NAMALWA (cell line): Measurements from ENCODE around the gene ST8SIA1.
A peak's percentile ranks its signal among the peaks of the same experiment; 100 is the strongest.
"Not testable (repeated sequence)": the region's sequence is repeated elsewhere in the genome, so short reads cannot be mapped to it uniquely, and the experiment has no call there.

Source experiments
- DNase-seq: peaks from one replicate; pipeline ENCODE4 v3.0.0-alpha.2; 2015; ENCODE audit warnings: low spot score

Gene ST8SIA1

GRCh38 chr12:22334410-22335100 lies at the start of gene ST8SIA1:
TSS of gene ST8SIA1 (minus strand) at chr12:22334707. CDS start at chr12:22334232, 475 bp downstream.
- DNase-seq: no peak

- DNase-seq: no peak
Observed at GRCh38 chr12:22380031-22380430, 45.5 kb upstream of the ST8SIA1 start.

- DNase-seq: no peak
Observed at GRCh38 chr12:22377731-22378496, 43.4 kb upstream of the ST8SIA1 start.

- not testable (repeated sequence) for DNase-seq
Observed at GRCh38 chr12:22376596-22377150, 42.2 kb upstream of the ST8SIA1 start.

- peak; percentile 46 for DNase-seq
Observed at GRCh38 chr12:22374508-22374907, 40.0 kb upstream of the ST8SIA1 start.

GRCh38 chr12:22372277-22372837 lies 37.9 kb upstream of the ST8SIA1 start:
- no peak for DNase-seq

- DNase-seq: no peak
Observed at GRCh38 chr12:22366181-22366580, 31.7 kb upstream of the ST8SIA1 start.

GRCh38 chr12:22361785-22362184 lies 27.3 kb upstream of the ST8SIA1 start:
- DNase-seq: no peak

- no peak for DNase-seq
Observed at GRCh38 chr12:22360774-22361173, 26.3 kb upstream of the ST8SIA1 start.

GRCh38 chr12:22357531-22357930 lies 23.0 kb upstream of the ST8SIA1 start:
- DNase-seq: no peak

GRCh38 chr12:22356231-22356630 lies 21.7 kb upstream of the ST8SIA1 start:
- no peak for DNase-seq

GRCh38 chr12:22355011-22355580 lies 20.6 kb upstream of the ST8SIA1 start:
- DNase-seq: no peak

- DNase-seq: no peak
Observed at GRCh38 chr12:22353615-22354325, 19.3 kb upstream of the ST8SIA1 start.

GRCh38 chr12:22350886-22351285 lies 16.4 kb upstream of the ST8SIA1 start:
- DNase-seq: no peak

- no peak for DNase-seq
Observed at GRCh38 chr12:22348208-22348607, 13.7 kb upstream of the ST8SIA1 start.

- DNase-seq: no peak
Observed at GRCh38 chr12:22340143-22340542, 5.6 kb upstream of the ST8SIA1 start.

- no peak for DNase-seq
Observed at GRCh38 chr12:22339691-22340090, 5.2 kb upstream of the ST8SIA1 start.

GRCh38 chr12:22335794-22336166 lies 1.3 kb upstream of the ST8SIA1 start:
- DNase-seq: no peak

- no peak for DNase-seq
Observed at GRCh38 chr12:22333713-22334409, 646 bp downstream of the ST8SIA1 start.

GRCh38 chr12:22333186-22333712 lies 1.3 kb downstream of the ST8SIA1 start:
- no peak for DNase-seq

- DNase-seq: no peak
Observed at GRCh38 chr12:22332202-22332601, 2.3 kb downstream of the ST8SIA1 start.
